ENCODE measurements around the gene SNX27. TPM values are rescaled to one million over a fixed set of nuclear protein-coding genes. Genes with fewer than 3 reads are reported as not detected.

The SNX27 gene
- total and polyA plus RNA-seq, 11 donors = 9.6 to 39.4 (median 29.0) TPM

GRCh38 chr1:151684128-151684527 is 72.3 kb downstream of the SNX27 start:
- H3K27ac ChIP-seq = no peak overlapping the region
- peaks cover 0 to 14% (median 0%) of the 10 kb centered on the region in 12 donors for H3K4me1 ChIP-seq
- intact Hi-C loops (cut with DNase I) = no loop called here
- ATAC-seq (no peak), DNase-seq (no peak)
- peaks cover 0 to 57% (median 48%) of the 10 kb centered on the region in 9 donors for H3K36me3 ChIP-seq
- H3K9me3 ChIP-seq = no peaks in the 10 kb centered on the region
- H3K27me3 ChIP-seq = no peaks in the 10 kb centered on the region
- no peak for TF ChIP-seq CTCF (IDR thresholded peaks at IDR 0.05)
- no peak for TF ChIP-seq POLR2A (IDR thresholded peaks at IDR 0.05)
- no peak overlapping the region for H3K4me3 ChIP-seq
- WGBS, 4 donors = 69 to 97% (median 85%) methylated on average over 2 of the region's 2 CpGs

GRCh38 chr1:151686561-151686960 is 74.7 kb downstream of the SNX27 start:
- H3K9me3 ChIP-seq = no peaks in the 10 kb centered on the region
- no peak overlapping the region for H3K4me3 ChIP-seq
- no peak for DNase-seq
- peaks cover 0 to 57% (median 46%) of the 10 kb centered on the region in 9 donors for H3K36me3 ChIP-seq
- intact Hi-C loops (cut with DNase I) = no loop called here
- H3K27me3 ChIP-seq = no peaks in the 10 kb centered on the region
- peaks cover 0 to 16% (median 0%) of the 10 kb centered on the region in 12 donors for H3K4me1 ChIP-seq
- no peak for ATAC-seq
- H3K27ac ChIP-seq = no peak overlapping the region
- TF ChIP-seq POLR2A (IDR thresholded peaks at IDR 0.05) (no peak), CTCF (IDR thresholded peaks at IDR 0.05) (no peak)
- WGBS, 4 donors = 87 to 100% (median 92%) methylated on average over 2 of the region's 2 CpGs

- no peak overlapping the region for H3K4me3 ChIP-seq
- TF ChIP-seq CTCF (IDR thresholded peaks at IDR 0.05) (no peak), POLR2A (IDR thresholded peaks at IDR 0.05) (no peak)
- peaks cover 0 to 62% (median 47%) of the 10 kb centered on the region in 9 donors for H3K36me3 ChIP-seq
- H3K27ac ChIP-seq = no peak overlapping the region
- no peaks in the 10 kb centered on the region for H3K9me3 ChIP-seq
- no peaks in the 10 kb centered on the region for H3K27me3 ChIP-seq
- H3K4me1 ChIP-seq = peaks cover 0 to 16% (median 0%) of the 10 kb centered on the region in 12 donors
- 52 to 60% (median 58%) methylated on average over 4 of the region's 4 CpGs for WGBS, 4 donors
- intact Hi-C loops (cut with DNase I) = no loop called here
- DNase-seq (no peak), ATAC-seq (peak in 3 of 4 donors; percentile 37 to 53 (median 43))
Measured at GRCh38 chr1:151689494-151689893, 77.6 kb downstream of the SNX27 start.

- Histone ChIP-seq H3K27ac (no peak overlapping the region), H3K4me1 (peaks cover 0 to 15% (median 0%) of the 10 kb centered on the region in 12 donors), H3K9me3 (no peaks in the 10 kb centered on the region), H3K4me3 (no peak overlapping the region), H3K27me3 (no peaks in the 10 kb centered on the region), H3K36me3 (peaks cover 0 to 58% (median 48%) of the 10 kb centered on the region in 9 donors)
- TF ChIP-seq POLR2A (IDR thresholded peaks at IDR 0.05) = no peak
- TF ChIP-seq CTCF (IDR thresholded peaks at IDR 0.05) = no peak
- 85 to 92% (median 87%) methylated on average over 3 of the region's 3 CpGs for WGBS, 4 donors
- ATAC-seq (no peak), DNase-seq (no peak)
- intact Hi-C loops (cut with DNase I) = loop anchor here in 6 of 10 donors (2.0 to 5.0 kb wide), 4 partner anchors 40 to 145 kb away; no protein-coding TSS in a partner anchor
Measured at GRCh38 chr1:151692226-151692625, 80.4 kb downstream of the SNX27 start.

Measured in heart left ventricle (tissue), 16 donors.